Measurements from ENCODE around the gene DYNC1H1.

DYNC1H1 gene

GRCh38 chr14:102013669-102014200, 49.4 kb downstream of the DYNC1H1 start:
- Histone ChIP-seq H3K9ac (ENCODE audit: low read depth, low read length) (no peak overlapping the region), H3K27me3 (ENCODE audit: insufficient read depth, low read length) (no peaks in the 10 kb centered on the region), H3K27ac (ENCODE audit: low read length) (no peak overlapping the region), H3K36me3 (ENCODE audit: insufficient read depth, low read depth, low read length) (peaks cover 98% of the 10 kb centered on the region), H3K4me1 (ENCODE audit: insufficient read depth, low read length) (no peaks in the 10 kb centered on the region), H3K9me3 (ENCODE audit: insufficient read depth, low read depth, low read length) (no peaks in the 10 kb centered on the region), H3K4me3 (ENCODE audit: low read length) (no peak overlapping the region)

GRCh38 chr14:102015045-102015685, 50.8 kb downstream of the DYNC1H1 start:
- Histone ChIP-seq H3K4me1 (ENCODE audit: insufficient read depth, low read length) (no peaks in the 10 kb centered on the region), H3K4me3 (ENCODE audit: low read length) (no peak overlapping the region), H3K27ac (ENCODE audit: low read length) (no peak overlapping the region), H3K36me3 (ENCODE audit: insufficient read depth, low read depth, low read length) (peaks cover 98% of the 10 kb centered on the region), H3K9me3 (ENCODE audit: insufficient read depth, low read depth, low read length) (no peaks in the 10 kb centered on the region), H3K9ac (ENCODE audit: low read depth, low read length) (no peak overlapping the region), H3K27me3 (ENCODE audit: insufficient read depth, low read length) (no peaks in the 10 kb centered on the region)

GRCh38 chr14:102015771-102016170, 51.4 kb downstream of the DYNC1H1 start:
- Histone ChIP-seq H3K9me3 (ENCODE audit: insufficient read depth, low read depth, low read length) (no peaks in the 10 kb centered on the region), H3K4me3 (ENCODE audit: low read length) (no peak overlapping the region), H3K27me3 (ENCODE audit: insufficient read depth, low read length) (no peaks in the 10 kb centered on the region), H3K9ac (ENCODE audit: low read depth, low read length) (no peak overlapping the region), H3K4me1 (ENCODE audit: insufficient read depth, low read length) (no peaks in the 10 kb centered on the region), H3K27ac (ENCODE audit: low read length) (no peak overlapping the region), H3K36me3 (ENCODE audit: insufficient read depth, low read depth, low read length) (peaks cover 98% of the 10 kb centered on the region)

DNA sequence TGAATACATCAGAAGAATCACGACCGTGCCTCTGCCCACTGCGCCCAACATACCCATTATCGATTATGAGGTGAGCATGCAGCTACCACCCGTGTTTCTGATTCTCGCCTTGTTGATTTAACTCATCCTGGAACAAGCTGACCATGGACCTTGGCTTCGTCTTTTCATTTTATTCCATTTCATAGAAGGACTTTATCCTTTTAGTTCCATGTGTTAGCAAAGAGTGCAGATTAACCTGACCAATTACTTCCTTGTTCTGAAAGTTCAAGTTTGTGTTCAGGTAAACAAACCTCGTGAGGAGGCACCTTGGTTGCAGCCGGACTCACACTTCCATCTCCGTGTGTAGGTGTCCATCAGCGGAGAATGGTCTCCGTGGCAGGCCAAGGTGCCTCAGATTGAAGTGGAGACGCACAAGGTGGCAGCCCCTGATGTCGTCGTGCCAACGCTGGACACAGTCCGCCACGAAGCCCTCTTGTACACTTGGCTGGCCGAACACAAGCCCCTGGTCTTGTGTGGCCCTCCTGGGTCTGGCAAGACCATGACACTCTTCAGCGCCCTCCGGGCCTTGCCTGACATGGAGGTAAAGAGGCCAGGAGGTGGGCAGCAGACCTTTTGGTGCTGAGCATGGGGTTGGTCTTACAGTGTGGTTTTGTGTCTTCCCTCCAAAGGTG, 52.2 kb downstream of the DYNC1H1 start:
- peaks cover 98% of the 10 kb centered on the region for H3K36me3 ChIP-seq (ENCODE audit: insufficient read depth, low read depth, low read length)
- H3K4me1 ChIP-seq (ENCODE audit: insufficient read depth, low read length): no peaks in the 10 kb centered on the region
- no peak overlapping the region for H3K4me3 ChIP-seq (ENCODE audit: low read length)
- H3K27me3 ChIP-seq (ENCODE audit: insufficient read depth, low read length): no peaks in the 10 kb centered on the region
- no peak overlapping the region for H3K27ac ChIP-seq (ENCODE audit: low read length)
- no peak overlapping the region for H3K9ac ChIP-seq (ENCODE audit: low read depth, low read length)
- no peaks in the 10 kb centered on the region for H3K9me3 ChIP-seq (ENCODE audit: insufficient read depth, low read depth, low read length)

DNA sequence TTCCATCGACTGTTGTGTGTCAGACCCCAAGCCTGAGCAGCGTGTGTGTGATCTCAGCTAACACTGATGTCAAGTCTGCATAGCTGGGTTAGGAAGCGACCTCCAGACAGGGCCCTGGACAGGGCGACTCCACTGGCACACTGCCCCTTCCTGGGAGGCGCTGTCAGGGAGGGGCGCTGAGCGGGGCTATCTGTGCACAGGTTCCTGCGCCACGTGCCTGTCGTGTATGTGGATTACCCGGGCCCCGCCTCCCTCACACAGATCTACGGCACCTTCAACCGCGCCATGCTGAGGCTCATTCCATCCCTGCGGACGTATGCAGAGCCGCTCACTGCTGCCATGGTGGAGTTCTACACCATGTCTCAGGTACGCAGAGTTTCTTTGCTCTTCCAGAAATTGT, 53.9 kb downstream of the DYNC1H1 start:
- H3K9me3 ChIP-seq (ENCODE audit: insufficient read depth, low read depth, low read length): no peaks in the 10 kb centered on the region
- H3K9ac ChIP-seq (ENCODE audit: low read depth, low read length): no peak overlapping the region
- no peak overlapping the region for H3K27ac ChIP-seq (ENCODE audit: low read length)
- no peaks in the 10 kb centered on the region for H3K27me3 ChIP-seq (ENCODE audit: insufficient read depth, low read length)
- peaks cover 94% of the 10 kb centered on the region for H3K36me3 ChIP-seq (ENCODE audit: insufficient read depth, low read depth, low read length)
- no peaks in the 10 kb centered on the region for H3K4me1 ChIP-seq (ENCODE audit: insufficient read depth, low read length)
- H3K4me3 ChIP-seq (ENCODE audit: low read length): no peak overlapping the region

DNA sequence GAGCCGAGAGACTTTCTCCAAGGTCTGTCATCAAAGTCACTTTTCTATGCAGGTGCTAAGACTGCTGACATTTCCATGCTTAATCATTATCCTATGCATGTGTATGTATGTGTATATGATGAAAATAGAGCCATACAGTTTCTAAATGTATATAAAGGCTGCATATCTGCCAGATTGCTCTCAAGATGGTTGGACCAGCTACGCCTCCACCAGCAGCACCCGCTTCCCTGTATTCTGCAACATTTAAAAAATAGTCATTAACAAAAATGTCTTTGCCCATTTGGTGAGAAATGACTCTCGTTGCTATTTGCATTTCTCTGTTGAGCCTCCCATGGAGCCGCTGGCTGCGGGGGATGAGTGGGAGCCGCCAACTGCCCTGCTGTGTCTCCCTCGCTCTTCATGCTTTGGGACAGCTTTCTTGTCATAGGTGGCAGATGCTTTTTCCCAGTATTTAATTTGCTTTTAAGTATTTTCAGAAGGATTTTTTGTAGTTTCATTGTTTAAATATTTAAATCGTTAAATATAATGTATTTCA, 54.7 kb downstream of the DYNC1H1 start:
- Histone ChIP-seq H3K36me3 (ENCODE audit: insufficient read depth, low read depth, low read length) (peaks cover 94% of the 10 kb centered on the region), H3K9me3 (ENCODE audit: insufficient read depth, low read depth, low read length) (no peaks in the 10 kb centered on the region), H3K4me1 (ENCODE audit: insufficient read depth, low read length) (no peaks in the 10 kb centered on the region), H3K9ac (ENCODE audit: low read depth, low read length) (no peak overlapping the region), H3K27ac (ENCODE audit: low read length) (no peak overlapping the region), H3K4me3 (ENCODE audit: low read length) (no peak overlapping the region), H3K27me3 (ENCODE audit: insufficient read depth, low read length) (no peaks in the 10 kb centered on the region)

GRCh38 chr14:102020058-102020971, 55.9 kb downstream of the DYNC1H1 start:
- Histone ChIP-seq H3K9me3 (ENCODE audit: insufficient read depth, low read depth, low read length) (no peaks in the 10 kb centered on the region), H3K9ac (ENCODE audit: low read depth, low read length) (no peak overlapping the region), H3K4me3 (ENCODE audit: low read length) (no peak overlapping the region), H3K4me1 (ENCODE audit: insufficient read depth, low read length) (no peaks in the 10 kb centered on the region), H3K27ac (ENCODE audit: low read length) (no peak overlapping the region), H3K36me3 (ENCODE audit: insufficient read depth, low read depth, low read length) (peaks cover 88% of the 10 kb centered on the region), H3K27me3 (ENCODE audit: insufficient read depth, low read length) (no peaks in the 10 kb centered on the region)

GRCh38 chr14:102026934-102027333, 62.6 kb downstream of the DYNC1H1 start:
- no peak overlapping the region for H3K27ac ChIP-seq (ENCODE audit: low read length)

GRCh38 chr14:102027951-102028350, 63.6 kb downstream of the DYNC1H1 start:
- Histone ChIP-seq H3K4me3 (ENCODE audit: low read length) (no peak overlapping the region), H3K36me3 (ENCODE audit: insufficient read depth, low read depth, low read length) (peaks cover 91% of the 10 kb centered on the region), H3K27ac (ENCODE audit: low read length) (no peak overlapping the region), H3K4me1 (ENCODE audit: insufficient read depth, low read length) (no peaks in the 10 kb centered on the region), H3K9me3 (ENCODE audit: insufficient read depth, low read depth, low read length) (no peaks in the 10 kb centered on the region), H3K27me3 (ENCODE audit: insufficient read depth, low read length) (no peaks in the 10 kb centered on the region), H3K9ac (ENCODE audit: low read depth, low read length) (no peak overlapping the region)

More at GRCh38 chr14:102026934-102027333, 62.6 kb downstream of the DYNC1H1 start:
- no peak overlapping the region for H3K4me3 ChIP-seq (ENCODE audit: low read length)
- H3K36me3 ChIP-seq (ENCODE audit: insufficient read depth, low read depth, low read length): peaks cover 87% of the 10 kb centered on the region
- H3K9ac ChIP-seq (ENCODE audit: low read depth, low read length): no peak overlapping the region
- no peaks in the 10 kb centered on the region for H3K27me3 ChIP-seq (ENCODE audit: insufficient read depth, low read length)
- H3K9me3 ChIP-seq (ENCODE audit: insufficient read depth, low read depth, low read length): no peaks in the 10 kb centered on the region
- no peaks in the 10 kb centered on the region for H3K4me1 ChIP-seq (ENCODE audit: insufficient read depth, low read length)

DNA sequence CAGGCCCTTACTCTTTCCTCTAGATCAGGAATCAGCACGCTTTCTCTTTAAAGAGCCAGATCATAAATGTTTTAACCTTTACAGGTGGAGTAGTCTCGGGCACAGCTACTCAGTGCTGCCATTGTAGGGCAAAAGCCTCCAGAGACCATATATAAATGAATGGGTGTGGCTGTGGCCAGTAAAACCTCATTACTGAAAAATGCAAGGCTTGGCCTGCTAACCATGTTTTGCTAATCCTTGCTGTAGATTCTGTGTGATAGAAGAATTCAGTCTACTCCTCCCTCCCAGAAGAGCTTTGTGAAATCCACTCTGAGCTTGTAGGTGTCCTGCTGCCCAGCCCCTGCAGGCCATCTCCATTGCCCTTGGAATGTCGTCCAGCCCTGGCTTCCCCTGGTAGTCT, 64.4 kb downstream of the DYNC1H1 start:
- Histone ChIP-seq H3K9ac (ENCODE audit: low read depth, low read length) (no peak overlapping the region), H3K27ac (ENCODE audit: low read length) (no peak overlapping the region), H3K27me3 (ENCODE audit: insufficient read depth, low read length) (no peaks in the 10 kb centered on the region), H3K36me3 (ENCODE audit: insufficient read depth, low read depth, low read length) (peaks cover 91% of the 10 kb centered on the region), H3K4me3 (ENCODE audit: low read length) (no peak overlapping the region), H3K4me1 (ENCODE audit: insufficient read depth, low read length) (no peaks in the 10 kb centered on the region), H3K9me3 (ENCODE audit: insufficient read depth, low read depth, low read length) (no peaks in the 10 kb centered on the region)

- peaks cover 94% of the 10 kb centered on the region for H3K36me3 ChIP-seq (ENCODE audit: insufficient read depth, low read depth, low read length)
These were observed 65.6 kb downstream of the DYNC1H1 start for GRCh38 chr14:102029956-102030355.

More at GRCh38 chr14:102029956-102030355, 65.6 kb downstream of the DYNC1H1 start:
- no peak overlapping the region for H3K4me3 ChIP-seq (ENCODE audit: low read length)
- no peak overlapping the region for H3K27ac ChIP-seq (ENCODE audit: low read length)
- H3K4me1 ChIP-seq (ENCODE audit: insufficient read depth, low read length): no peaks in the 10 kb centered on the region
- H3K9ac ChIP-seq (ENCODE audit: low read depth, low read length): no peak overlapping the region
- H3K27me3 ChIP-seq (ENCODE audit: insufficient read depth, low read length): no peaks in the 10 kb centered on the region
- no peaks in the 10 kb centered on the region for H3K9me3 ChIP-seq (ENCODE audit: insufficient read depth, low read depth, low read length)
